CD4-positive, alpha-beta T cell treated with Interleukin-6 for 4 hours (primary cell): ENCODE measurements around the gene SGSM2.

Experiments
- DNase-seq: peaks from one replicate; pipeline ENCODE4 v3.0.0-alpha.2; 2020; ENCODE audit warnings: mixed read lengths

The SGSM2 gene

GRCh38 chr17:2399572-2400473, 62.5 kb downstream of the SGSM2 start:
- DNase-seq, result peak; percentile 96

GRCh38 chr17:2400474-2400866, 63.2 kb downstream of the SGSM2 start:
- DNase-seq, result peak; percentile 67

GRCh38 chr17:2400877-2401425, 63.6 kb downstream of the SGSM2 start, which contains the start of gene MNT:
Gene MNT, minus strand, starts transcription at chr17:2401060. Its CDS starts 348 bp downstream, at chr17:2400712.
- DNase-seq, result peak; percentile 94

GRCh38 chr17:2401426-2402221, 64.3 kb downstream of the SGSM2 start:
- DNase-seq, result peak; percentile 100

- DNase-seq, result no peak
Measured at GRCh38 chr17:2402544-2402943, 65.2 kb downstream of the SGSM2 start.

GRCh38 chr17:2403044-2403443, 65.7 kb downstream of the SGSM2 start:
- DNase-seq, result no peak

- DNase-seq, result no peak
Measured at GRCh38 chr17:2405247-2405926, 68.1 kb downstream of the SGSM2 start.

GRCh38 chr17:2406271-2406902, 69.1 kb downstream of the SGSM2 start:
- DNase-seq, result no peak

- no peak for DNase-seq
Measured at GRCh38 chr17:2406903-2407790, 69.8 kb downstream of the SGSM2 start.

GRCh38 chr17:2410951-2411350, 73.7 kb downstream of the SGSM2 start:
- DNase-seq, result no peak

GRCh38 chr17:2412561-2413021, 75.3 kb downstream of the SGSM2 start:
- no peak for DNase-seq

- DNase-seq, result no peak
Measured at GRCh38 chr17:2414446-2415064, 77.3 kb downstream of the SGSM2 start.

- DNase-seq, result no peak
Measured at GRCh38 chr17:2415081-2415480, 77.8 kb downstream of the SGSM2 start.

GRCh38 chr17:2416010-2416734, 78.9 kb downstream of the SGSM2 start:
- peak; percentile 89 for DNase-seq

GRCh38 chr17:2418572-2418971, 81.3 kb downstream of the SGSM2 start:
- no peak for DNase-seq

- DNase-seq, result no peak
Measured at GRCh38 chr17:2419486-2419885, 82.2 kb downstream of the SGSM2 start.

- DNase-seq, result no peak
Measured at GRCh38 chr17:2420176-2420575, 82.9 kb downstream of the SGSM2 start.

- no peak for DNase-seq
Measured at GRCh38 chr17:2421315-2422147, 84.2 kb downstream of the SGSM2 start.

GRCh38 chr17:2423271-2423670, 86.0 kb downstream of the SGSM2 start:
- no peak for DNase-seq
